Activated naive CD8-positive, alpha-beta T cell treated with anti-CD3 and anti-CD28 coated beads for 36 hours (primary cell): ENCODE results near the gene CHN1. TPM values are rescaled to one million over a fixed set of nuclear protein-coding genes. Genes with fewer than 3 reads are reported as not detected.
A peak's percentile ranks its signal among the peaks of the same experiment; 100 is the strongest.

Source experiments
- DNase-seq: peaks from one replicate; pipeline ENCODE4 v3.0.0; 2021
- H3K27ac Mint-ChIP-seq: one replicate; pipeline ENCODE4 v1.8.0; 2022; ENCODE audit warnings: mild to moderate bottlenecking, moderate library complexity, mixed read lengths
- H3K27me3 Mint-ChIP-seq: one replicate; pipeline ENCODE4 v1.8.0; 2022; ENCODE audit warnings: mild to moderate bottlenecking, mixed read lengths
- H3K36me3 Mint-ChIP-seq: one replicate; pipeline ENCODE4 v1.8.0; 2021; ENCODE audit warnings: mild to moderate bottlenecking, mixed read lengths
- H3K4me1 Mint-ChIP-seq: one replicate; pipeline ENCODE4 v1.8.0; 2021; ENCODE audit warnings: mixed read lengths
- H3K4me3 Mint-ChIP-seq: one replicate; pipeline ENCODE4 v1.8.0; 2022; ENCODE audit warnings: mild to moderate bottlenecking, moderate library complexity, mixed read lengths
- H3K9me3 Mint-ChIP-seq: one replicate; pipeline ENCODE4 v1.8.0; 2022; ENCODE audit warnings: mixed read lengths
- total RNA-seq, 2 experiments: library from RNA; stranded (reverse); gene quantifications; one replicate each; pipeline ENCODE4 v1.2.3, GENCODE V29; 2021

The CHN1 gene
- total RNA-seq, 2 experiments from 2014 or later = 17.6 to 18.6 TPM

- H3K27ac Mint-ChIP-seq = no peak overlapping the region
These were observed 146.4 kb downstream of the CHN1 start for GRCh38 chr2:174858745-174859144.

DNA sequence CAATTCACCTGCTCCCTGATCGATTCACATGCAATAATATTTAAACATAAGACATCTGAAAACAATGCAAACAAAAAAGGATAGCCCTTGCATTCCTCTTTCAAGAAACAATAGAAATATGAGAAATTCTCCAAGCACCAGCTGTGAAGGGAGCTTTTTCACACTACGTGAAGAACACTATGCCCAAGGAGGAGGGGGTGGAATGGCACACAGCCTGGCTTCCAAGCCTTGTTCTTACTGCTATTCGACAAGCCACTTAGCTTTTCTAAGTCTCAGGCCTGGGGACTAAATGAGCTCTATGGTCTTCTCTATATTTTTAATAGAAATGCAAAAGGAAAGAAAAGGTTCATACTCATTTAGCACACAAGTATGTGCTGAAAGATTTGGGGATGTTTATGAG is 148.7 kb downstream of the CHN1 start:
- H3K4me1 Mint-ChIP-seq = no peaks in the 10 kb centered on the region
- no peaks in the 10 kb centered on the region for H3K9me3 Mint-ChIP-seq
- no peaks in the 10 kb centered on the region for H3K27me3 Mint-ChIP-seq
- DNase-seq = no peak
- H3K27ac Mint-ChIP-seq = no peak overlapping the region
- H3K4me3 Mint-ChIP-seq = no peak overlapping the region
- H3K36me3 Mint-ChIP-seq = no peaks in the 10 kb centered on the region

More at GRCh38 chr2:174858745-174859144, 146.4 kb downstream of the CHN1 start:
- H3K36me3 Mint-ChIP-seq = no peaks in the 10 kb centered on the region
- H3K4me1 Mint-ChIP-seq = no peaks in the 10 kb centered on the region
- no peak overlapping the region for H3K4me3 Mint-ChIP-seq
- H3K9me3 Mint-ChIP-seq = no peaks in the 10 kb centered on the region
- no peak for DNase-seq
- H3K27me3 Mint-ChIP-seq = no peaks in the 10 kb centered on the region

GRCh38 chr2:174846941-174847938 is 157.9 kb downstream of the CHN1 start:
- peak overlapping the region; percentile 9 for H3K27ac Mint-ChIP-seq
- peaks cover 4% of the 10 kb centered on the region for H3K36me3 Mint-ChIP-seq

DNA sequence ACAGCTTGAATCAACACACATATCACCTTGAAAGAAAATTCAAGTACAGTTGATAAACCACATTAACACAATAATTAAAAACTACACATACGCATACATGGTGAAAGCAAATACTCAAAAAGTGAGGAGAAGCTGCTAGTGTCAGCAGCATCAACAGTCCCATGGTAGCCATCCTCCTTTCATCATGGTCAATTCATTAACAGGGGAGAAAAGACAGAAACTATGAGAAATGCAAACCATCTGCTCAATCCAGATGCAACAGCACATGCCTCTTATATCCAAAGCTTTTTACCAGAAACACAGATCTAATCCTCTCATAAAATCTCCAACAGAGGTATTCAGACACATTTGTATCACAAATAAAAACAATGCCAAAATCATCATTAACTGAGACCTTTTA is 159.0 kb downstream of the CHN1 start:
- H3K4me1 Mint-ChIP-seq = peaks cover 45% of the 10 kb centered on the region
- no peak for DNase-seq
- no peaks in the 10 kb centered on the region for H3K27me3 Mint-ChIP-seq
- H3K9me3 Mint-ChIP-seq = no peaks in the 10 kb centered on the region
- H3K27ac Mint-ChIP-seq = no peak overlapping the region
- peaks cover 4% of the 10 kb centered on the region for H3K36me3 Mint-ChIP-seq
- H3K4me3 Mint-ChIP-seq = peak overlapping the region; percentile 36

More at GRCh38 chr2:174846941-174847938, 157.9 kb downstream of the CHN1 start:
- peaks cover 42% of the 10 kb centered on the region for H3K4me1 Mint-ChIP-seq
- peak overlapping the region; percentile 72 for H3K4me3 Mint-ChIP-seq
- H3K27me3 Mint-ChIP-seq = no peaks in the 10 kb centered on the region
- no peaks in the 10 kb centered on the region for H3K9me3 Mint-ChIP-seq
- no peak for DNase-seq

DNA sequence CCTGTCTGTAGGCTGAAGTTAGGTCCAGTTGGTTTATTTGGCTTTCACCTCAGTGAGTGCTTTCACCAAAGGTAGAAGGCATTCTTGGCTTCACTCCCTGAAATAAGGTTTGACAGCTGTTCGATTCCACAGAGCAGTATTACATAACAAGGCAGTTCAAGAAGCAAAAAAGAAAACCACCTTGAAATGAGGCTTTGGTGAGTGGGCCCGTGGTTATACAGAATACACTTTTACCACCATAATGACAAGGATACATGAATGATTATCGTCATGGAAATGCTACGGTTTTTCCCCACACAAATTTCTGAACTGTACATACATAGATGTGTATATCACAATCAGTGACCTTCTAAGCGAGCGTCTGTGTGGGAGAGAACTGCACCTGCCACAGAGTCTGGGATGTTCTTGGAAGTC is 160.9 kb downstream of the CHN1 start:
- no peaks in the 10 kb centered on the region for H3K27me3 Mint-ChIP-seq
- H3K4me1 Mint-ChIP-seq = peaks cover 41% of the 10 kb centered on the region
- peaks cover 4% of the 10 kb centered on the region for H3K36me3 Mint-ChIP-seq
- DNase-seq = peak; percentile 11
- H3K9me3 Mint-ChIP-seq = no peaks in the 10 kb centered on the region
- H3K4me3 Mint-ChIP-seq = peak overlapping the region; percentile 56
- peak overlapping the region; percentile 83 for H3K27ac Mint-ChIP-seq

DNA sequence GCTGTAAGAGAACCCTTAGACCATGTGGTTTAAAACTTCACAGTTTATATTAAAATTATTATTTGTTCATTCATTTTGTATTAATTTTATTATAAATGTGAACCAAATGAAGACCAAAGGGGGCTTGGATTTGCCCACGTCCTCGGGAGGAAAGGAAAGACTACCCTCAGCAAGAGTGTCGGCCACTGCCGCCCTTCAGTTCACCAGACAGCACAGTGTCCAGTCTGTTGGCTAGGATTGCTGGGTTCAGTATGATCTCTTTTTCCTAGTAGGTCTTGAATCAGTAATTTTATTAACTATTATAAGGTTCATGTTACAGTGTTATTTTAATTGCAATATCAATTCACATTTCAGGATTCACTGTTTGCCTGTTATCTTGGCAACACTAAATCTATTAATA is 162.7 kb downstream of the CHN1 start:
- Mint-ChIP-seq H3K27me3 (peaks cover 3% of the 10 kb centered on the region), H3K27ac (no peak overlapping the region), H3K36me3 (peaks cover 10% of the 10 kb centered on the region), H3K9me3 (no peaks in the 10 kb centered on the region), H3K4me3 (no peak overlapping the region), H3K4me1 (peaks cover 35% of the 10 kb centered on the region)
- no peak for DNase-seq

- DNase-seq = no peak
- no peaks in the 10 kb centered on the region for H3K9me3 Mint-ChIP-seq
- peaks cover 11% of the 10 kb centered on the region for H3K36me3 Mint-ChIP-seq
- peaks cover 3% of the 10 kb centered on the region for H3K27me3 Mint-ChIP-seq
- peaks cover 30% of the 10 kb centered on the region for H3K4me1 Mint-ChIP-seq
- no peak overlapping the region for H3K4me3 Mint-ChIP-seq
- H3K27ac Mint-ChIP-seq = no peak overlapping the region
These were observed 163.2 kb downstream of the CHN1 start for GRCh38 chr2:174841936-174842335.

- peaks cover 32% of the 10 kb centered on the region for H3K4me1 Mint-ChIP-seq
- peaks cover 17% of the 10 kb centered on the region for H3K36me3 Mint-ChIP-seq
- H3K4me3 Mint-ChIP-seq = no peak overlapping the region
- H3K27me3 Mint-ChIP-seq = peaks cover 3% of the 10 kb centered on the region
- no peak overlapping the region for H3K27ac Mint-ChIP-seq
- no peaks in the 10 kb centered on the region for H3K9me3 Mint-ChIP-seq
- no peak for DNase-seq
These were observed 163.8 kb downstream of the CHN1 start for GRCh38 chr2:174841350-174841749.

DNA sequence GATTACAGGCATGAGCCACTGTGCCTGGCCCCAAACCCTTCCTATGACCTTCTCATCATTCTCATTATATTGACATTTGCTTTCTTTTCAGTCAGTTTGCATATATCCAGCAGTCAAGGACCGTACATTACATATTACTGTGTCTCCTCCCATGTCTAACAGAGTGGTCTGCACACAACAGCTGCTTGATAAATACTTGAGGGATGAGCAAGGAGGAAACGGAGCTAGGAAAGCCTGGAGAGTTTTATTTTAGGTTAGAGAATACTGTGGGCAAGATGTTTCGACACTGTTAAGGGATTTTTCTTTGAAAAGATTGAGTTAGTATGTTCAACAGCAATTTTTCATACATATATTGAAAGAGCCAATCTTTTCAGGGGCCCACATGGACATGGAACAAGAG is 164.7 kb downstream of the CHN1 start:
- DNase-seq = no peak
- H3K4me3 Mint-ChIP-seq = no peak overlapping the region
- H3K27ac Mint-ChIP-seq = no peak overlapping the region

DNA sequence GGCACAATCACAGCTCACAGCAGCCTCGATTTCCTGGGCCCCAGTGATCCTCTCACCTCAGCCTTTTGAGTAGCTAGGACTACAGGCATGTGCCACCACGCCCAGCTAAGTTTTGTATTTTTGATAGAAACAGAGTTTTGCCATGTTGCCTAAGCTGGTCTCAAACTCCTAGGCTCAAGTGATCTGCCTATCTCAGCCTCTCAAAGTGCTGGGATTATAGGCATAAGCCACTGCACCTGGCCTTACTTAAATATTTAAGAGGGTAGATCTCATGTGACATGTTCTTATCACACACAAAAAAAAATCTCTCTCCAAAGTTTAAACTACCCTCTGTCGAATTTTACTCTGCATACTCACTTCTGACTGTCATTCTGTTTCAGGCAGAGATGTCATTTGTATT is 165.5 kb downstream of the CHN1 start:
- Mint-ChIP-seq H3K4me1 (peaks cover 37% of the 10 kb centered on the region), H3K9me3 (peaks cover 6% of the 10 kb centered on the region), H3K27me3 (peaks cover 3% of the 10 kb centered on the region), H3K36me3 (peaks cover 21% of the 10 kb centered on the region), H3K27ac (no peak overlapping the region), H3K4me3 (no peak overlapping the region)
- DNase-seq = no peak

More for the DNA sequence above, 164.7 kb downstream of the CHN1 start:
- Mint-ChIP-seq H3K9me3 (peaks cover 2% of the 10 kb centered on the region), H3K36me3 (peaks cover 19% of the 10 kb centered on the region), H3K4me1 (peaks cover 36% of the 10 kb centered on the region), H3K27me3 (peaks cover 3% of the 10 kb centered on the region)

- no peak overlapping the region for H3K4me3 Mint-ChIP-seq
- peaks cover 34% of the 10 kb centered on the region for H3K36me3 Mint-ChIP-seq
- no peak for DNase-seq
- peaks cover 3% of the 10 kb centered on the region for H3K27me3 Mint-ChIP-seq
- peak overlapping the region; percentile 99 for H3K27ac Mint-ChIP-seq
- H3K4me1 Mint-ChIP-seq = peaks cover 44% of the 10 kb centered on the region
- H3K9me3 Mint-ChIP-seq = peaks cover 20% of the 10 kb centered on the region
These were observed 168.2 kb downstream of the CHN1 start for GRCh38 chr2:174836995-174837390.

GRCh38 chr2:174836377-174836994 is 168.7 kb downstream of the CHN1 start:
- peak overlapping the region; percentile 99 for H3K27ac Mint-ChIP-seq
- peaks cover 3% of the 10 kb centered on the region for H3K27me3 Mint-ChIP-seq
- H3K4me1 Mint-ChIP-seq = peaks cover 44% of the 10 kb centered on the region
- peaks cover 34% of the 10 kb centered on the region for H3K36me3 Mint-ChIP-seq
- H3K9me3 Mint-ChIP-seq = peaks cover 20% of the 10 kb centered on the region
- peak overlapping the region; percentile 70 for H3K4me3 Mint-ChIP-seq
- no peak for DNase-seq

DNA sequence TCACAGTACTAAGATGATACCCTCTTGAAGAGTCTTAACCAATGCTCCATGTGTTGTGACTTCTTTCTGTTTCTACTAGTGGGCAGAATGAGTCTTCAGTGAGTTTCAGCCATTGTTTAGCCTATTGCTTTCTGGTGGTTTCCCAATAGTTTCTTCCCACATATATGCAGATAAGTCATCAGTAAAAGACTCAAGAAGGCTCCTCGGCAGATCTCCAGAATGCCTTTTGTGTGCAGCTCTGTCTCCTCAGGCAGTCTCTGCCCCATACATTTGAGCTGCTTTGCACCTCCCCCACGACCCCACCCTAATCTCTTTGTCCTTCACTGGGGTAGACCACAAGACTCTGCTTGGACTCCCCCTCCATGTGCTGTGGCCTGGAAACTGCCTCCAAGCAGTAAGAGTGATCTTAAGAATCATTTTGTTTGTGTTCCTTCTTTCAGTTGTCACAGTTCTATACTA is 169.4 kb downstream of the CHN1 start:
- DNase-seq = peak; percentile 79
- Mint-ChIP-seq H3K36me3 (peaks cover 34% of the 10 kb centered on the region), H3K4me3 (peak overlapping the region; percentile 70)

GRCh38 chr2:174833737-174834136 is 171.4 kb downstream of the CHN1 start:
- H3K4me3 Mint-ChIP-seq = no peak overlapping the region
- H3K27me3 Mint-ChIP-seq = peaks cover 3% of the 10 kb centered on the region
- H3K36me3 Mint-ChIP-seq = peaks cover 34% of the 10 kb centered on the region
- peaks cover 59% of the 10 kb centered on the region for H3K4me1 Mint-ChIP-seq
- H3K9me3 Mint-ChIP-seq = peaks cover 20% of the 10 kb centered on the region
- no peak for DNase-seq
- H3K27ac Mint-ChIP-seq = peak overlapping the region; percentile 89

More for the DNA sequence above, 169.4 kb downstream of the CHN1 start:
- peak overlapping the region; percentile 99 for H3K27ac Mint-ChIP-seq
- peaks cover 20% of the 10 kb centered on the region for H3K9me3 Mint-ChIP-seq
- peaks cover 48% of the 10 kb centered on the region for H3K4me1 Mint-ChIP-seq
- H3K27me3 Mint-ChIP-seq = peaks cover 3% of the 10 kb centered on the region

- Mint-ChIP-seq H3K36me3 (peaks cover 20% of the 10 kb centered on the region), H3K4me1 (peaks cover 52% of the 10 kb centered on the region), H3K27me3 (no peaks in the 10 kb centered on the region), H3K27ac (peak overlapping the region; percentile 35), H3K9me3 (peaks cover 19% of the 10 kb centered on the region), H3K4me3 (no peak overlapping the region)
- no peak for DNase-seq
These were observed 174.6 kb downstream of the CHN1 start for GRCh38 chr2:174830561-174830960.
